PC-9 (cell line): ENCODE data around the gene ARF3. TPM values are rescaled to one million over a fixed set of nuclear protein-coding genes. Genes with fewer than 3 reads are reported as not detected.

Experiments used
- BruUV-seq: library from RNA; stranded (reverse); fragments of 400-500 nt; replicated peaks from 2 replicates; lab custom pipeline; 2021; lab: Mats Ljungman, UMichigan
- CTCF ChIA-PET: fragments of 300-600 bp; sonication (Branson Sonifier 250); formaldehyde crosslinking; loops from one replicate; lab custom pipeline; 2022; ENCODE audit warnings: antibody characterized with exemption; lab: Charles Lee
- POLR2A ChIA-PET: fragments of 300-600 bp; sonication (Branson Sonifier 250); formaldehyde crosslinking; loops from one replicate; lab custom pipeline; 2022; ENCODE audit warnings: antibody characterized with exemption; ENCODE audit not compliant: unreplicated experiment; lab: Charles Lee
- DNase-seq, 2 experiments: peaks; one replicate each; pipeline versions ENCODE4 v3.0.0 to v3.0.0-alpha.2; 2015 to 2022; ENCODE audit warnings: mixed read lengths in 1 of 2
- H2AFZ ChIP-seq: fragments of 200-600 bp; sonication (generic); 2 replicates; pipeline ENCODE4 v1.8.1; 2017; ENCODE audit warnings: antibody characterized with exemption
- H3F3A ChIP-seq: fragments of 200-600 bp; sonication (generic); 2 replicates; pipeline ENCODE4 v1.8.1; 2017; ENCODE audit warnings: antibody characterized with exemption, mild to moderate bottlenecking, low read depth; ENCODE audit not compliant: insufficient read depth
- H3K27ac ChIP-seq: fragments of 200-600 bp; sonication (generic); 2 replicates; pipeline ENCODE4 v1.6.1; 2016; ENCODE audit warnings: mixed run types
- H3K27me3 ChIP-seq: fragments of 200-600 bp; sonication (generic); 2 replicates; pipeline ENCODE4 v1.6.1; 2016; ENCODE audit warnings: low read depth, mixed run types; ENCODE audit not compliant: insufficient read depth
- H3K36me3 ChIP-seq: fragments of 200-600 bp; sonication (generic); 2 replicates; pipeline ENCODE4 v1.6.1; 2016; ENCODE audit warnings: low read depth, mixed run types
- H3K4me1 ChIP-seq: fragments of 200-600 bp; sonication (generic); replicated peaks from 2 replicates; pipeline ENCODE4 v1.6.1; 2016; ENCODE audit warnings: mixed run types; ENCODE audit not compliant: insufficient read depth
- H3K4me2 ChIP-seq: fragments of 200-600 bp; sonication (generic); 2 replicates; pipeline ENCODE4 v1.6.1; 2017; ENCODE audit warnings: mixed run types
- H3K4me3 ChIP-seq: fragments of 200-600 bp; sonication (generic); 2 replicates; pipeline ENCODE4 v1.6.1; 2016; ENCODE audit warnings: mixed run types
- H3K79me2 ChIP-seq: fragments of 200-600 bp; sonication (generic); 2 replicates; pipeline ENCODE4 v1.6.1; 2017; ENCODE audit warnings: low read depth, mixed run types
- H3K9me2 ChIP-seq: fragments of 200-600 bp; sonication (generic); 2 replicates; pipeline ENCODE4 v1.8.1; 2017; ENCODE audit warnings: mild to moderate bottlenecking; ENCODE audit not compliant: insufficient read depth
- H3K9me3 ChIP-seq: fragments of 200-600 bp; sonication (generic); 2 replicates; pipeline ENCODE4 v1.8.1; 2016; ENCODE audit warnings: low read depth; ENCODE audit not compliant: insufficient read depth
- H4K20me1 ChIP-seq: fragments of 200-600 bp; sonication (generic); 2 replicates; pipeline ENCODE4 v1.8.1; 2017; ENCODE audit not compliant: insufficient read depth
- EZH2 ChIP-seq: fragments of 200-600 bp; sonication (generic); IDR thresholded peaks from 2 replicates; pipeline ENCODE4 v1.8.0; 2017; ENCODE audit warnings: antibody characterized with exemption, low read depth
- intact Hi-C: fragments of 100-400 bp; cut with micrococcal nuclease; formaldehyde crosslinking; loops from one replicate; pipeline ENCODE4 v1.10.0; 2022; ENCODE audit not compliant: unreplicated experiment
- total RNA-seq: library from RNA; stranded (reverse); gene quantifications from 2 replicates; pipeline ENCODE4 v1.2.3, GENCODE V29; 2021
- TF ChIP-seq, protein P1 (sequence below): fragments of 200-600 bp; sonication (generic); conservative IDR thresholded peaks from 2 replicates; pipeline ENCODE4 v1.6.1; 2017; ENCODE audit warnings: mixed run types, antibody characterized with exemption, mild to moderate bottlenecking, moderate library complexity

Gene ARF3
- total RNA-seq, 1 experiment from 2014 or later: 205 TPM

DNA sequence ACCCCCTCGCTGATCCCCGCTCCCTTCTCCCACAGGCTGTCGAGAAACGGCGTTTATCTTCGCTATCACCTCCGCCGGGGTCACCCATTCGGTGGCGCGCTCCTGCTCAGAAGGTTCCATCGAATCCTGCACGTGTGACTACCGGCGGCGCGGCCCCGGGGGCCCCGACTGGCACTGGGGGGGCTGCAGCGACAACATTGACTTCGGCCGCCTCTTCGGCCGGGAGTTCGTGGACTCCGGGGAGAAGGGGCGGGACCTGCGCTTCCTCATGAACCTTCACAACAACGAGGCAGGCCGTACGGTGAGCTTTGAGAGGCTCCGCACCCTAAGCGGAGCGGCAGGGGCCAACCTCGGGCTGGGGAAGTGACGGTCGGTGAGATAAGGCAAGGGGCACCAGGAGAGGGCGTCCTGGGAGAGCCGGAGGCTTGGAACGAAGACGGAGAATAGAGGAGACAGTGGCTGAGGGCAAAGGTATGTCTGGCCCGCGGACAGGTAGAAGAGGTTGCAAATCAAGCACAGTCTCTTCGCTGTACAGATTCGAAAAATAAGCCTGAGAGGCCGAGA, 23.2 kb upstream of the ARF3 start:
- POLR2A ChIA-PET: interaction anchor here (0.5 kb wide), 1 partner anchor 128 kb away, joined by 10 read pairs; the partner anchor contains the start of gene DDX23
- no peak overlapping the region for H3K4me3 ChIP-seq
- H3K9me3 ChIP-seq: no peaks in the 10 kb centered on the region
- CTCF ChIA-PET: interaction anchor here (0.6 to 1.0 kb wide), 2 partner anchors 14 to 16 kb away, joined by 3 to 11 read pairs; no protein-coding TSS in a partner anchor
- no peaks in the 10 kb centered on the region for H3F3A ChIP-seq
- no peaks in the 10 kb centered on the region for H3K79me2 ChIP-seq
- H4K20me1 ChIP-seq: no peaks in the 10 kb centered on the region; the same call in 1 of the 2 replicates
- no peaks in the 10 kb centered on the region for H3K36me3 ChIP-seq
- TF ChIP-seq, protein P1, sequence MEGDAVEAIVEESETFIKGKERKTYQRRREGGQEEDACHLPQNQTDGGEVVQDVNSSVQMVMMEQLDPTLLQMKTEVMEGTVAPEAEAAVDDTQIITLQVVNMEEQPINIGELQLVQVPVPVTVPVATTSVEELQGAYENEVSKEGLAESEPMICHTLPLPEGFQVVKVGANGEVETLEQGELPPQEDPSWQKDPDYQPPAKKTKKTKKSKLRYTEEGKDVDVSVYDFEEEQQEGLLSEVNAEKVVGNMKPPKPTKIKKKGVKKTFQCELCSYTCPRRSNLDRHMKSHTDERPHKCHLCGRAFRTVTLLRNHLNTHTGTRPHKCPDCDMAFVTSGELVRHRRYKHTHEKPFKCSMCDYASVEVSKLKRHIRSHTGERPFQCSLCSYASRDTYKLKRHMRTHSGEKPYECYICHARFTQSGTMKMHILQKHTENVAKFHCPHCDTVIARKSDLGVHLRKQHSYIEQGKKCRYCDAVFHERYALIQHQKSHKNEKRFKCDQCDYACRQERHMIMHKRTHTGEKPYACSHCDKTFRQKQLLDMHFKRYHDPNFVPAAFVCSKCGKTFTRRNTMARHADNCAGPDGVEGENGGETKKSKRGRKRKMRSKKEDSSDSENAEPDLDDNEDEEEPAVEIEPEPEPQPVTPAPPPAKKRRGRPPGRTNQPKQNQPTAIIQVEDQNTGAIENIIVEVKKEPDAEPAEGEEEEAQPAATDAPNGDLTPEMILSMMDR: no peak
- no peak for TF ChIP-seq EZH2
- no peaks in the 10 kb centered on the region for H3K9me2 ChIP-seq
- H3K4me2 ChIP-seq: no peak overlapping the region
- H2AFZ ChIP-seq: no peak overlapping the region
- DNase-seq: peak in 1 of 2 experiments; percentile 37
- BruUV-seq: no TSS peak
- intact Hi-C loops: no loop called here
- no peaks in the 10 kb centered on the region for H3K4me1 ChIP-seq
- H3K27me3 ChIP-seq: peaks cover 55% of the 10 kb centered on the region
- H3K27ac ChIP-seq: no peak overlapping the region

DNA sequence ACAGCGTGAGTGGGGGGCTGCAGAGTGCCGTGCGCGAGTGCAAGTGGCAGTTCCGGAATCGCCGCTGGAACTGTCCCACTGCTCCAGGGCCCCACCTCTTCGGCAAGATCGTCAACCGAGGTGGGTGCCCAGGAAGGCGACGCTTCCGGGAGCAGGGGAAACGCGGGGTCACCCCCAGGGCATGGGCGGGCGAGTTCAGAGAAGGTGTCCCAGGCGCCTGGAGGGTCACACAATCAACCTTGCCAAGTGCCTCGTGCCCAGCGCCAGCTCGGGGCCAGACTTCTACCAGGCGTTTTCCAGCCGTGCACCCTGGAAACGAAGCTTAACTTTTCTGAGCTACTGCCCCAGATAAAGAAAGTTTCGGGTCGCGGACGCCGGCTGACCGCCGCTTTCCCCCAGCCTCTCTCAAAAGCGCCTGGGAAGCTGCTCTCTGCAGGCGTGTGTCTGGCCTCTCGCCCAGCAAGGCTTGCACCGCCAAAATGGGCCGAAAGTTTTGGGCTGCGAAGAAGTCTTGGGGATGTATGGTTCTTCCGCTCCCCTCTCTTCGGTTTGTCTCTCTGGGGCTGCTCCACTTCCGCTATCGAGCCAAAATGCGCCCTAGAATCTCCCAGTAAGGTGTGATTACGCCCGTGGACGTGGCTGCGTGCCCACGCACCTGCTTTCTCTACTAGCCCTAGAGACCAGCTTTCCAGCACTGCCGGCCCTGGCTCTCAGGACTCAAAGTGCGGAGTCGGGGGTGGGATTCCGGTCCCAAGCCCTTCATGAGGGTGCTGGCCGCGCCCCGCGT, 22.5 kb upstream of the ARF3 start:
- DNase-seq: no peak
- H3K4me1 ChIP-seq: no peaks in the 10 kb centered on the region
- peaks cover 54% of the 10 kb centered on the region for H3K27me3 ChIP-seq
- ChIA-PET CTCF (interaction anchor here (0.6 to 1.0 kb wide), 2 partner anchors 17 to 64 kb away, joined by 3 to 4 read pairs; no protein-coding TSS in a partner anchor), POLR2A (interaction anchor here (0.5 kb wide), 1 partner anchor 128 kb away, joined by 10 read pairs; the partner anchor contains the start of gene DDX23)
- no peaks in the 10 kb centered on the region for H3K9me3 ChIP-seq
- BruUV-seq: no TSS peak
- H3K4me3 ChIP-seq: peak overlapping the region; percentile 31; the same call in 1 of the 2 replicates
- H3F3A ChIP-seq: no peaks in the 10 kb centered on the region
- H3K79me2 ChIP-seq: no peaks in the 10 kb centered on the region
- peak overlapping the region; percentile 75 for H3K4me2 ChIP-seq
- intact Hi-C loops: loop anchor here (5.0 kb wide), 1 partner anchor 127 kb away; the partner anchor contains the start of gene DDX23
- H3K27ac ChIP-seq: no peak overlapping the region
- H3K9me2 ChIP-seq: no peaks in the 10 kb centered on the region
- H4K20me1 ChIP-seq: no peaks in the 10 kb centered on the region; the same call in 1 of the 2 replicates
- H3K36me3 ChIP-seq: no peaks in the 10 kb centered on the region
- no peak overlapping the region for H2AFZ ChIP-seq
- no peak for TF ChIP-seq EZH2
- TF ChIP-seq, protein P1: no peak
